HepG2 (cell line): ENCODE measurements around the gene FOXD4L1.
"Not testable (repeated sequence)": the region's sequence is repeated elsewhere in the genome, so short reads cannot be mapped to it uniquely, and the experiment has no call there.

ENCODE experiments used
- NR2F6 ChIP-seq, 2 experiments: IDR thresholded peaks; 2 replicates each; pipeline ENCODE4 v1.6.1; 2016; ENCODE audit warnings: antibody characterized with exemption in 1 of 2, mild to moderate bottlenecking in 1 of 2
- POLR2A ChIP-seq, 2 experiments: IDR thresholded peaks; 2 replicates each; pipeline ENCODE4 v1.6.1; 2011; ENCODE audit warnings: low read depth in 2 of 2, low read length in 2 of 2, mild to moderate bottlenecking in 1 of 2, moderate library complexity in 1 of 2; ENCODE audit not compliant: insufficient read depth in 1 of 2
- SOX6 ChIP-seq, 2 experiments: fragments of 450-650 bp in 1 of 2; sonication (generic) in 1 of 2; formaldehyde crosslinking in 1 of 2; IDR thresholded peaks; 2 replicates each; pipeline versions ENCODE4 v1.4.0 to v1.6.1; 2017 to 2020; ENCODE audit warnings: antibody characterized with exemption in 1 of 2, mild to moderate bottlenecking in 1 of 2, missing genetic modification reagents in 1 of 2
- TOPORS ChIP-seq: sonication (generic); formaldehyde crosslinking; IDR thresholded peaks from 2 replicates; pipeline ENCODE4 v1.8.0; 2023; ENCODE audit warnings: mild to moderate bottlenecking, missing genetic modification reagents
- ZNF24 ChIP-seq: fragments of 450-650 bp; IDR thresholded peaks from 2 replicates; pipeline ENCODE4 v1.6.1; 2017; ENCODE audit warnings: antibody characterized with exemption, mild to moderate bottlenecking
- TF ChIP-seq, protein P1 (sequence below): sonication (generic); formaldehyde crosslinking; IDR thresholded peaks from 2 replicates; pipeline ENCODE4 v1.5.1; 2020; ENCODE audit warnings: missing genetic modification reagents, mild to moderate bottlenecking, borderline replicate concordance
- TF ChIP-seq, protein P2 (sequence below): sonication (generic); formaldehyde crosslinking; conservative IDR thresholded peaks from 2 replicates; pipeline ENCODE4 v1.4.0; 2020; ENCODE audit warnings: missing genetic modification reagents
- TF ChIP-seq, protein P3 (sequence below), 2 experiments: fragments of 450-650 bp in 1 of 2; sonication (generic) in 1 of 2; formaldehyde crosslinking in 1 of 2; IDR thresholded peaks; 2 replicates each; pipeline versions ENCODE4 v1.6.1 to v1.8.0; 2016 to 2022; ENCODE audit warnings: antibody characterized with exemption in 1 of 2, mild to moderate bottlenecking in 1 of 2, missing genetic modification reagents in 1 of 2

DNA sequence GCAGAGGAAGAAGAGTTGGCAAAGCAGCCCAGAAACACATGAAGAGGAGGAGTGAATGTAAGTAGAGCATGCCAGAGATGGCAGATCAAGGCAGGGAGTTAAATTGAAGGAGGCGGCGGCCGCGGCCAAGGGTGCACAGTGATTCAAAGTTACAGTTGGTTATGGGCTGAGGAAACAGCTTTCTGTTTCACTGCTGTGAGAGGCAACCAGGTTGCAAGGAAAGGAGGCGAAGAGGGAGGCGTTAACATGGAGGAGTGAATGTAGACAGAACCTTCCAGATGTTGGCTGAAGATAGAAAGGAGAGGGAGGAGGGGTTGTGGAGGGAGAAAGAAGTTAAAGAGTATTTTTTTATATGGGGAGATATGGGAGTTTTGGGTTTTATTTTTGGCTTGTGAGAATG, 22.4 kb downstream of the FOXD4L1 start:
- TF ChIP-seq, protein P1, sequence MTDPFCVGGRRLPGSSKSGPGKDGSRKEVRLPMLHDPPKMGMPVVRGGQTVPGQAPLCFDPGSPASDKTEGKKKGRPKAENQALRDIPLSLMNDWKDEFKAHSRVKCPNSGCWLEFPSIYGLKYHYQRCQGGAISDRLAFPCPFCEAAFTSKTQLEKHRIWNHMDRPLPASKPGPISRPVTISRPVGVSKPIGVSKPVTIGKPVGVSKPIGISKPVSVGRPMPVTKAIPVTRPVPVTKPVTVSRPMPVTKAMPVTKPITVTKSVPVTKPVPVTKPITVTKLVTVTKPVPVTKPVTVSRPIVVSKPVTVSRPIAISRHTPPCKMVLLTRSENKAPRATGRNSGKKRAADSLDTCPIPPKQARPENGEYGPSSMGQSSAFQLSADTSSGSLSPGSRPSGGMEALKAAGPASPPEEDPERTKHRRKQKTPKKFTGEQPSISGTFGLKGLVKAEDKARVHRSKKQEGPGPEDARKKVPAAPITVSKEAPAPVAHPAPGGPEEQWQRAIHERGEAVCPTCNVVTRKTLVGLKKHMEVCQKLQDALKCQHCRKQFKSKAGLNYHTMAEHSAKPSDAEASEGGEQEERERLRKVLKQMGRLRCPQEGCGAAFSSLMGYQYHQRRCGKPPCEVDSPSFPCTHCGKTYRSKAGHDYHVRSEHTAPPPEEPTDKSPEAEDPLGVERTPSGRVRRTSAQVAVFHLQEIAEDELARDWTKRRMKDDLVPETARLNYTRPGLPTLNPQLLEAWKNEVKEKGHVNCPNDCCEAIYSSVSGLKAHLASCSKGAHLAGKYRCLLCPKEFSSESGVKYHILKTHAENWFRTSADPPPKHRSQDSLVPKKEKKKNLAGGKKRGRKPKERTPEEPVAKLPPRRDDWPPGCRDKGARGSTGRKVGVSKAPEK (CRISPR knock-in tag): not testable (repeated sequence)
- not testable (repeated sequence) for TF ChIP-seq POLR2A (IDR thresholded peaks at IDR 0.05; ENCODE audit: insufficient read depth in 1 of 2, low read depth in 2 of 2, low read length in 2 of 2); SOX6 (IDR thresholded peaks at IDR 0.05); SOX6 (CRISPR knock-in tag; IDR thresholded peaks at IDR 0.05); NR2F6 (IDR thresholded peaks at IDR 0.05); NR2F6 (CRISPR knock-in tag; IDR thresholded peaks at IDR 0.05); ZNF24; TOPORS (CRISPR knock-in tag)
- TF ChIP-seq, protein P2, sequence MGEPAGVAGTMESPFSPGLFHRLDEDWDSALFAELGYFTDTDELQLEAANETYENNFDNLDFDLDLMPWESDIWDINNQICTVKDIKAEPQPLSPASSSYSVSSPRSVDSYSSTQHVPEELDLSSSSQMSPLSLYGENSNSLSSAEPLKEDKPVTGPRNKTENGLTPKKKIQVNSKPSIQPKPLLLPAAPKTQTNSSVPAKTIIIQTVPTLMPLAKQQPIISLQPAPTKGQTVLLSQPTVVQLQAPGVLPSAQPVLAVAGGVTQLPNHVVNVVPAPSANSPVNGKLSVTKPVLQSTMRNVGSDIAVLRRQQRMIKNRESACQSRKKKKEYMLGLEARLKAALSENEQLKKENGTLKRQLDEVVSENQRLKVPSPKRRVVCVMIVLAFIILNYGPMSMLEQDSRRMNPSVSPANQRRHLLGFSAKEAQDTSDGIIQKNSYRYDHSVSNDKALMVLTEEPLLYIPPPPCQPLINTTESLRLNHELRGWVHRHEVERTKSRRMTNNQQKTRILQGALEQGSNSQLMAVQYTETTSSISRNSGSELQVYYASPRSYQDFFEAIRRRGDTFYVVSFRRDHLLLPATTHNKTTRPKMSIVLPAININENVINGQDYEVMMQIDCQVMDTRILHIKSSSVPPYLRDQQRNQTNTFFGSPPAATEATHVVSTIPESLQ (CRISPR knock-in tag): not testable (repeated sequence)
- TF ChIP-seq, protein P3, sequence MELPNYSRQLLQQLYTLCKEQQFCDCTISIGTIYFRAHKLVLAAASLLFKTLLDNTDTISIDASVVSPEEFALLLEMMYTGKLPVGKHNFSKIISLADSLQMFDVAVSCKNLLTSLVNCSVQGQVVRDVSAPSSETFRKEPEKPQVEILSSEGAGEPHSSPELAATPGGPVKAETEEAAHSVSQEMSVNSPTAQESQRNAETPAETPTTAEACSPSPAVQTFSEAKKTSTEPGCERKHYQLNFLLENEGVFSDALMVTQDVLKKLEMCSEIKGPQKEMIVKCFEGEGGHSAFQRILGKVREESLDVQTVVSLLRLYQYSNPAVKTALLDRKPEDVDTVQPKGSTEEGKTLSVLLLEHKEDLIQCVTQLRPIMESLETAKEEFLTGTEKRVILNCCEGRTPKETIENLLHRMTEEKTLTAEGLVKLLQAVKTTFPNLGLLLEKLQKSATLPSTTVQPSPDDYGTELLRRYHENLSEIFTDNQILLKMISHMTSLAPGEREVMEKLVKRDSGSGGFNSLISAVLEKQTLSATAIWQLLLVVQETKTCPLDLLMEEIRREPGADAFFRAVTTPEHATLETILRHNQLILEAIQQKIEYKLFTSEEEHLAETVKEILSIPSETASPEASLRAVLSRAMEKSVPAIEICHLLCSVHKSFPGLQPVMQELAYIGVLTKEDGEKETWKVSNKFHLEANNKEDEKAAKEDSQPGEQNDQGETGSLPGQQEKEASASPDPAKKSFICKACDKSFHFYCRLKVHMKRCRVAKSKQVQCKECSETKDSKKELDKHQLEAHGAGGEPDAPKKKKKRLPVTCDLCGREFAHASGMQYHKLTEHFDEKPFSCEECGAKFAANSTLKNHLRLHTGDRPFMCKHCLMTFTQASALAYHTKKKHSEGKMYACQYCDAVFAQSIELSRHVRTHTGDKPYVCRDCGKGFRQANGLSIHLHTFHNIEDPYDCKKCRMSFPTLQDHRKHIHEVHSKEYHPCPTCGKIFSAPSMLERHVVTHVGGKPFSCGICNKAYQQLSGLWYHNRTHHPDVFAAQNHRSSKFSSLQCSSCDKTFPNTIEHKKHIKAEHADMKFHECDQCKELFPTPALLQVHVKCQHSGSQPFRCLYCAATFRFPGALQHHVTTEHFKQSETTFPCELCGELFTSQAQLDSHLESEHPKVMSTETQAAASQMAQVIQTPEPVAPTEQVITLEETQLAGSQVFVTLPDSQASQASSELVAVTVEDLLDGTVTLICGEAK (IDR thresholded peaks at IDR 0.05): not testable (repeated sequence)
- TF ChIP-seq, protein P3 (CRISPR knock-in tag; IDR thresholded peaks at IDR 0.05): not testable (repeated sequence)
